Endothelial cell of coronary artery (primary cell): ENCODE results near the gene KCTD5. TPM values are rescaled to one million over a fixed set of nuclear protein-coding genes. Genes with fewer than 3 reads are reported as not detected.

Experiments used
- total RNA-seq: library from RNA; depleted of rRNA; stranded (reverse); fragments of >200 nt; gene quantifications from 2 replicates; pipeline ENCODE4 v1.2.3, GENCODE V29; 2014

The KCTD5 gene, protein sequence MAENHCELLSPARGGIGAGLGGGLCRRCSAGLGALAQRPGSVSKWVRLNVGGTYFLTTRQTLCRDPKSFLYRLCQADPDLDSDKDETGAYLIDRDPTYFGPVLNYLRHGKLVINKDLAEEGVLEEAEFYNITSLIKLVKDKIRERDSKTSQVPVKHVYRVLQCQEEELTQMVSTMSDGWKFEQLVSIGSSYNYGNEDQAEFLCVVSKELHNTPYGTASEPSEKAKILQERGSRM
- 19.9 and 21.6 TPM in 2 replicates for total RNA-seq

DNA sequence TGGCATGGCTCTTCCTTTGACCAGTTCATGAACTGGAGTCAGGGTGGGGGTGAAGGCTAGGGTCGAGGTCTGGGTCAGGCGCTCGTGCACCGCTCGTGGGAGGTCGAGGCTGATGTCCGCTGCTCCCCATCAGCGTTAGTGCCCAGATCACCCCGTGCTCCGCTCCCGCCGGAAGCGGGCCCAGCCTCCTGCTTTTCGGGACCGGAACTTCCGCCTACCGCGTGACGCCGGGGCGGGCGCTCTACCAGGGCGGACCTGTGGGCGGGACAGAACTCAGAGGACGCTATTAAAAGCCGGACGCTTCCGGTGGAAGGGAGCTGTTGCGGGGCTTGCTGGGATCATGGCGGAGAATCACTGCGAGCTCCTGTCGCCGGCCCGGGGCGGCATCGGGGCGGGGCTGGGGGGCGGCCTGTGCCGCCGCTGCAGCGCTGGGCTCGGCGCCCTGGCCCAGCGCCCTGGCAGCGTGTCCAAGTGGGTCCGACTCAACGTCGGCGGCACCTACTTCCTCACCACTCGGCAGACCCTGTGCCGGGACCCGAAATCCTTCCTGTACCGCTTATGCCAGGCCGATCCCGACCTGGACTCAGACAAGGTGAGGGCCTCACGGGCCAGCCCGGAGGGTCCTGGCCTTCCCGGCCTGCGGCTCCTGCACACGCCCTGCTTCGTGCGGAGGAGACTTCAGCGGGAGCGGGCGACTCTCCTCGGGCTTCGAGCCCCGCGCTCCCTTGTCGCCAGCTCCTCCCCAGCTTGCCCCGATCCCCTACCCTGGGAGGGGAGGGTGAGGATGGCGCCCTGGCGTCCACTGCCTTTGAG, at the start of gene KCTD5:
KCTD5 (plus strand) TSS at position 315 of the 813 bp plus-strand sequence; CDS start at position 341, 26 bp downstream.

DNA sequence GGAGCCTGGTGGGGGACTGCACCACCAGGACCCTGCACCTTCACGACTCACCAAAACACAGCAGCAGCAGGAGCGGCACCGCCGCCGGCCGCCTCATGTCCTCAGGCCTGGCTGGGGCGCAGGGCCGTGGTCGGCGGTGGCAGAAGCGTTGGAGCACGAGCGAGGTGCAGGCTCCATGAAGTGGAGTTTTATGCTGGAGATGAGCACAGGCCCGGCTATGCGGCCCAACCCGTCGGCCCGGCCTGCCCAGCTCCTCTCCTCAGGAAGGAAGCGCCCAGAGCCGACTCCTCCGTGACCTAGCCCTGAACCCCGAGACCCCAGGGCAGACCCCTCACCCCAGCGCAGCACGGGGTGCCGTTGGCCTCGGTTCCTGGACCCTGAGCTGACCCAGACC, 37.7 kb downstream of the KCTD5 start, which contains the start of gene PRSS27:
PRSS27 (minus strand) TSS at position 161 of the 394 bp plus-strand sequence; CDS start at position 97, 64 bp downstream.

DNA sequence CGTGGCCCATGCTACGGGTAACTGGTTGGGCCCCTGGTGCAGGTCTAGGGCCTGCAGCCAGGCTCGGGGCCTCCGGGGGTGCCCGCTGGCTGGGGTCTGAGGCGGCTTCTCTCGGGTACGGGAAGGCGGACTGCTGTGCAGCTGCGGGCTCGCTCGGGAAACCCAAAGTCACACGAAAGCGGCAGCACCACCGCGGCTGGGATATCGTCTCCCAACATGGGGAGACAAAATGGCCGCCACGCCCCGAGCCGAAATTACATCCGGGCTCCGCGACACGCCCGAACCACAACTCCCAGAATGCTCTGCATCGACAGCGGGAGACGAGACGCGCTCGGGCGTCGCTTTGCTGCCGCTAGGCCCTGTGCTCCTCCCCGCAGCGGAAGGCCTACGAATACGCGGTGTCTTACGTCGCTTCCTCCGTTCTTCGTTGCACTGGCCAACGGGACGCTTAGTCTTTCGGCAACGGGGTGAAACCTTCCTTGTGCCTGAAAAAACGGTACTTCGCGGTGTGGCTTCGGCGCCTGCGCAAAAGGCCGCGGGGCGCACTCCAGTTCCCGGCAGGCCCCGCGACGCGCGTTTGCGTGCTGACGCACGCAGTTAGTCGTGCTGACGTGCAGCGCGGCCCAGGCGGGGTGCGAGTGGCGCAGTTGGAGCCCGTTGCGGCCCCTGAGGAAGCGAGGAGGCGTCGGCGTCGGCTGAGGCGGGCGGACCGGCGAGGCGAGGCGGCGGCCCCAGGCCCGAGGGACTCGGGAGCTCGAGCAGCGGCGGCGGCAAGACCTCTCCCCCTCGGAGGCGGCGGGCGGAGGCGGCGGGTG, 69.9 kb downstream of the KCTD5 start, which contains the start of gene SRRM2:
SRRM2 (plus strand) TSS at position 604 of the 815 bp plus-strand sequence. CDS start 3,727 bp downstream, outside the sequence.

Other genes starting within 250 kb of the KCTD5 start
- 4.1 and 6.3 TPM in 2 replicates for gene TEDC2, start 222.4 kb upstream of the KCTD5 start, total RNA-seq
- gene NTN3, start 211.2 kb upstream of the KCTD5 start, total RNA-seq, result under 0.01 and 0.09 TPM in 2 replicates
- gene TBC1D24, start 207.4 kb upstream of the KCTD5 start, total RNA-seq, result 12.3 and 16.3 TPM in 2 replicates
- gene ATP6V0C, start 168.6 kb upstream of the KCTD5 start, total RNA-seq, result 6.0 and 8.3 TPM in 2 replicates
- 31.4 and 32.3 TPM in 2 replicates for gene AMDHD2, start 162.2 kb upstream of the KCTD5 start, total RNA-seq
- not detected in 2 replicates for gene CEMP1, start 151.1 kb upstream of the KCTD5 start, total RNA-seq
- gene PDPK1, start 144.5 kb upstream of the KCTD5 start, total RNA-seq, result 14.2 and 16.2 TPM in 2 replicates
- 0.09 and 0.28 TPM in 2 replicates for gene PRSS27, start 37.7 kb downstream of the KCTD5 start, total RNA-seq
- gene SRRM2, start 70.1 kb downstream of the KCTD5 start, total RNA-seq, result 36.8 and 59.9 TPM in 2 replicates
- 386 and 446 TPM in 2 replicates for gene ELOB, start 94.8 kb downstream of the KCTD5 start, total RNA-seq
- not detected in 2 replicates for gene PRSS33, start 105.0 kb downstream of the KCTD5 start, total RNA-seq
- not detected in 2 replicates for gene PRSS41, start 115.9 kb downstream of the KCTD5 start, total RNA-seq
- not detected in 2 replicates for gene PRSS21, start 134.7 kb downstream of the KCTD5 start, total RNA-seq
- 0.09 and 1.9 TPM in 2 replicates for gene ZG16B, start 147.8 kb downstream of the KCTD5 start, total RNA-seq
- not detected in 2 replicates for gene PRSS22, start 175.6 kb downstream of the KCTD5 start, total RNA-seq
- 36.6 and 50.6 TPM in 2 replicates for gene FLYWCH2, start 200.7 kb downstream of the KCTD5 start, total RNA-seq
- 26.1 and 35.3 TPM in 2 replicates for gene FLYWCH1, start 229.4 kb downstream of the KCTD5 start, total RNA-seq